GM12865 (cell line): ENCODE results near the gene HOXB1.

Source experiments
- DNase-seq: peaks from one replicate; pipeline ENCODE4 v3.0.0; 2010; ENCODE audit warnings: low read depth
- H3K4me3 ChIP-seq: 2 replicates; pipeline ENCODE4 v1.5.1; 2011; ENCODE audit warnings: mild to moderate bottlenecking, low read depth, low read length, control low read depth
- CTCF ChIP-seq: IDR thresholded peaks from 2 replicates; pipeline ENCODE4 v1.5.1; 2011; ENCODE audit warnings: low read length, control low read depth, low read depth, inconsistent platforms; ENCODE audit not compliant: insufficient read depth; ENCODE audit errors: missing control alignments

Gene HOXB1

GRCh38 chr17:48562934-48563333, 32.1 kb upstream of the HOXB1 start:
- DNase-seq = no peak
- no peak for TF ChIP-seq CTCF
- H3K4me3 ChIP-seq = no peak overlapping the region

GRCh38 chr17:48561884-48562810, 31.3 kb upstream of the HOXB1 start:
- H3K4me3 ChIP-seq = no peak overlapping the region
- DNase-seq = no peak
- TF ChIP-seq CTCF = peak; percentile 23

- no peak for TF ChIP-seq CTCF
- no peak for DNase-seq
- no peak overlapping the region for H3K4me3 ChIP-seq
These were observed 29.3 kb upstream of the HOXB1 start for GRCh38 chr17:48559840-48560817.

- no peak for TF ChIP-seq CTCF
- H3K4me3 ChIP-seq = no peak overlapping the region
- no peak for DNase-seq
These were observed 28.5 kb upstream of the HOXB1 start for GRCh38 chr17:48559122-48559839.

GRCh38 chr17:48558831-48559121, 28.0 kb upstream of the HOXB1 start:
- no peak for TF ChIP-seq CTCF
- no peak overlapping the region for H3K4me3 ChIP-seq

GRCh38 chr17:48558057-48558830, 27.4 kb upstream of the HOXB1 start:
- H3K4me3 ChIP-seq = no peak overlapping the region
- TF ChIP-seq CTCF = no peak
- no peak for DNase-seq

More at GRCh38 chr17:48558831-48559121, 28.0 kb upstream of the HOXB1 start:
- DNase-seq = no peak
